Muscle layer of duodenum (tissue), 2 donors: ENCODE measurements around the gene CNST.

Source experiments
- H3K27ac ChIP-seq: one replicate; pipeline ENCODE4 v1.7.0; 2013; ENCODE audit warnings: mild to moderate bottlenecking, low read length
- H3K27me3 ChIP-seq: one replicate; pipeline ENCODE4 v1.7.0; 2013; ENCODE audit warnings: low read depth, mild to moderate bottlenecking, control low read depth, low read length
- H3K36me3 ChIP-seq, 2 donors: one replicate each; pipeline ENCODE4 v1.7.0; 2013; ENCODE audit warnings: low read length in 2 of 2, control low read depth in 1 of 2, mild to moderate bottlenecking in 1 of 2; ENCODE audit not compliant: insufficient read depth in 2 of 2, control insufficient read depth in 1 of 2
- H3K4me1 ChIP-seq, 2 donors: one replicate each; pipeline ENCODE4 v1.7.0; 2013; ENCODE audit warnings: low read length in 2 of 2, mild to moderate bottlenecking in 2 of 2, control low read depth in 1 of 2, moderate library complexity in 1 of 2; ENCODE audit not compliant: insufficient read depth in 2 of 2, control insufficient read depth in 1 of 2
- H3K4me3 ChIP-seq, 2 donors: one replicate each; pipeline ENCODE4 v1.7.0; 2013; ENCODE audit warnings: low read length in 2 of 2, low read depth in 1 of 2, mild to moderate bottlenecking in 1 of 2
- H3K9me3 ChIP-seq, 2 donors: one replicate each; pipeline ENCODE4 v1.7.0; 2013; ENCODE audit warnings: low read length in 2 of 2, control low read depth in 1 of 2, mild to moderate bottlenecking in 1 of 2; ENCODE audit not compliant: control insufficient read depth in 1 of 2
- donor health status: healthy.

The CNST gene

DNA sequence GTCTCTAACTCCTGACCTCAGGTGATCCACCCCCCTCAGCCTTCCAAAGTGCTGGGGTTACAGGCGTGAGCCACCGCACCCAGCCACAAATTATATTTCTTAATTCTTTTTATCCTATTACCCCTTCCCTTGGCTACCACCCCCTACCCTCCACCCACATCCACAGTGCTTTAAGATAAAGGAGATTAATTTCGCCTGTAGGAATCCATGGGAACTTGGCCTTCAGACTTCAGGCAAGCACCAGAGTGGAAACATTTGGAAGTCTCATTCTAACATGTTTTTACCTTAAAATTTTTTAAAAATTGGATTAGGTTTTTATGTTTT lies 10.4 kb downstream of the CNST start:
- Histone ChIP-seq H3K27me3 (no peaks in the 10 kb centered on the region), H3K36me3 (no peaks in the 10 kb centered on the region), H3K27ac (no peak overlapping the region), H3K4me3 (no peak overlapping the region), H3K4me1 (peaks cover 14 to 46% of the 10 kb centered on the region in 2 donors), H3K9me3 (no peaks in the 10 kb centered on the region)

- no peaks in the 10 kb centered on the region for H3K27me3 ChIP-seq
- H3K4me3 ChIP-seq = no peak overlapping the region
- H3K36me3 ChIP-seq = no peaks in the 10 kb centered on the region
- peak overlapping the region; percentile 30 for H3K27ac ChIP-seq
- H3K9me3 ChIP-seq = no peaks in the 10 kb centered on the region
- peaks cover 14 to 49% of the 10 kb centered on the region in 2 donors for H3K4me1 ChIP-seq
Measured at GRCh38 chr1:246577082-246577719, 10.9 kb downstream of the CNST start.

DNA sequence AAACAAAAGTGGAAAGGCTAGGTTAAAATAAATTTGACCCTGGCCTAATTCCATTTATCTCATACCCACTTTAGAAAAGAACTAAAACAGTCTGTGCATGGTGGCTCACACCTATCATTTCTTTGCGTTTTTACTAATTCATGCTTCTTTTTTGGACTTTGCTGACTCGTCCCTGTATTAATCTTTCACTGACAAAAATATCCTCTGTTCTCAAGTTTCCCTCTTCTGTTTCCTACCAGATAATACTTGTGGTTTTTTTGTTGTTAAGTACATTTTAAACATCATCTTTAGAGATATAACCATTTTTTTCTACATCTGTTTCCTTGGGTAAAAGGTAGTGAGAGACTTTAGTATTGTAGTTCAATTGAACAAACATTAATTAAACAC lies 11.5 kb downstream of the CNST start:
- H3K9me3 ChIP-seq = no peaks in the 10 kb centered on the region
- H3K27ac ChIP-seq = peak overlapping the region; percentile 30
- H3K4me3 ChIP-seq = no peak overlapping the region
- no peaks in the 10 kb centered on the region for H3K36me3 ChIP-seq
- peaks cover 15 to 52% of the 10 kb centered on the region in 2 donors for H3K4me1 ChIP-seq
- H3K27me3 ChIP-seq = no peaks in the 10 kb centered on the region

DNA sequence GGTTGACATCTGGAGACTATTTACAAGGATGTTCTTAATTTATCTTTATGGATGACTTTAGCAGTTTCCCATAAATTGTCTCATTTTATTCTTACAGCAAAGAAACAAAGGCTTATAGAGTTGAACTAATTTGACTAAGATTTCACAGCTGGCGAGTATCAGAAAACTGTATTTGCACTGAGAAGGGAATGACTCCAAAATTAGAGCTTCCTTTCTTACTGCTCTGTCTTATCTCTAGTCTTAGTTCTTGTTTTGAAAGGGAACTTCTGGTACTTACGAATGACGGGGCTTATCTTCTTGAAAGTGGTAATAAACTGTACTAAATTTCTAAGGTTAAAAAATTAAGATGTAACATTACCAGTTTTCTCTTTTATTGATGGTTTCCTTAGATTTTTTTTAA lies 13.6 kb downstream of the CNST start:
- H3K4me3 ChIP-seq = no peak overlapping the region

DNA sequence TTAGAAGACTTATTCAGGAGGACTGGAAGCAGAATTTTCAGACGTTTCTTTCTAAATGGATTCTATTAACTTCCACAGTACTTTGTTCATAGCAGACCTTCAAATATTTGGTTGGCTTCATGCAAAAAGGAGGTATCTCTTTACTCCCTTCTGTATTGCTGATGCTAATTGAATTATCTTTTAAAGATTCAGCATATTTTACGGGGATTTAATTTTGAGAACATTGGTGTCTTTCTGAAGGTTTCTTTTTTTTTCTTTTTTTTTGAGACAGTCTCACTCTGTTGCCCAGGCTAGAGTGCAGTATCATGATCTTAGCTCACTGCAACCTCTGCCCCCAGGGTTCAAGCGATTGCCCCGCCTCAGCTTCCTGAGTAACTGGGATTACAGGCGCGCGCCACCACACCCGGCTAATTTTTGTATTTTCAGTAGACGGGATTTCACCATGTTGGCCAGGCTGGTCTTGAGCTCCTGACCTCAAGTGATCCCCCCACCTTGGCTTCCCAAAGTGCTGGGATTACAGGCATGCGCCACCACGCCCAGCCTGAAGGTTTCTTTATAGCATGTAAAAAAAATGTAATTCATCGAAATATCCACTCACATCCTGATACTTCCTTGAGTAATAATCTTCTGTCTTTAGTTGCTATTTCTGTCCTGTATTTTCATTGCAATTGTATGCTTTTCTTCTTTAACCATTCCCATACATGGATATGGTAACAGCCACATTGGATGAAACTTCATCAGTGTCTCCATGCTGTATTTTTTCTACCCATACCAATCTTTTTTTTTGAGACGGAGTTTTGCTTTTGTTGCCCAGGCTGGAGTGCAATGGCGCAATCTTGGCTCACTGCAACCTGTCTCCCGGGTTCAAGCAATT lies 14.5 kb downstream of the CNST start:
- Histone ChIP-seq H3K4me3 (no peak overlapping the region), H3K36me3 (no peaks in the 10 kb centered on the region), H3K4me1 (peaks cover 21 to 64% of the 10 kb centered on the region in 2 donors), H3K27me3 (no peaks in the 10 kb centered on the region), H3K9me3 (no peaks in the 10 kb centered on the region), H3K27ac (no peak overlapping the region)

More for the DNA sequence above, 13.6 kb downstream of the CNST start:
- H3K4me1 ChIP-seq = peaks cover 20 to 62% of the 10 kb centered on the region in 2 donors
- no peaks in the 10 kb centered on the region for H3K9me3 ChIP-seq
- no peaks in the 10 kb centered on the region for H3K27me3 ChIP-seq
- no peaks in the 10 kb centered on the region for H3K36me3 ChIP-seq
- peak overlapping the region; percentile 58 for H3K27ac ChIP-seq

GRCh38 chr1:246582301-246583055 lies 16.2 kb downstream of the CNST start:
- Histone ChIP-seq H3K4me1 (peaks cover 23 to 64% of the 10 kb centered on the region in 2 donors), H3K4me3 (peak overlapping the region in 1 of 2 donors; percentile 40), H3K27me3 (no peaks in the 10 kb centered on the region)

DNA sequence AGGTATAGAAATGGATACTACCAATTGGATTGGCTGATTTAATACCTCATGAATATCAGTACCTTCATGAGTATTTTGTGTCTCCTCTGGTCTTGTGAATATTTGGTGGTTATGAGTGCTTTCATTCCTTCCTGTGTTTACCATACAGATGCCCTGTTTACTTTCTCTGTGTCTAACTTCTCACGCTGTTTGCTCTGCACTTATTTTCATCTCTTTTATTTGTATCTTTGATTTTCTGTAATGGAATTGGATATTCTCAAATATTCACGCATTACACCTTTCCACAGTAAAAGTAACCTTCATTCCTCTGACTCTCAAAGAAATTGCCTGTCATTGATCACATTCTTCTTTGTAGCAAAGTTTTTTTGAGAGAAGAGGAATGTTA lies 16.8 kb downstream of the CNST start:
- Histone ChIP-seq H3K4me3 (peak overlapping the region in 1 of 2 donors; percentile 40), H3K4me1 (peaks cover 19 to 62% of the 10 kb centered on the region in 2 donors), H3K27me3 (no peaks in the 10 kb centered on the region), H3K9me3 (no peaks in the 10 kb centered on the region), H3K27ac (peak overlapping the region; percentile 62), H3K36me3 (peaks cover 0 to 4% of the 10 kb centered on the region in 2 donors)

More at GRCh38 chr1:246582301-246583055, 16.2 kb downstream of the CNST start:
- Histone ChIP-seq H3K36me3 (peaks cover 0 to 4% of the 10 kb centered on the region in 2 donors), H3K9me3 (no peaks in the 10 kb centered on the region), H3K27ac (peak overlapping the region; percentile 62)

DNA sequence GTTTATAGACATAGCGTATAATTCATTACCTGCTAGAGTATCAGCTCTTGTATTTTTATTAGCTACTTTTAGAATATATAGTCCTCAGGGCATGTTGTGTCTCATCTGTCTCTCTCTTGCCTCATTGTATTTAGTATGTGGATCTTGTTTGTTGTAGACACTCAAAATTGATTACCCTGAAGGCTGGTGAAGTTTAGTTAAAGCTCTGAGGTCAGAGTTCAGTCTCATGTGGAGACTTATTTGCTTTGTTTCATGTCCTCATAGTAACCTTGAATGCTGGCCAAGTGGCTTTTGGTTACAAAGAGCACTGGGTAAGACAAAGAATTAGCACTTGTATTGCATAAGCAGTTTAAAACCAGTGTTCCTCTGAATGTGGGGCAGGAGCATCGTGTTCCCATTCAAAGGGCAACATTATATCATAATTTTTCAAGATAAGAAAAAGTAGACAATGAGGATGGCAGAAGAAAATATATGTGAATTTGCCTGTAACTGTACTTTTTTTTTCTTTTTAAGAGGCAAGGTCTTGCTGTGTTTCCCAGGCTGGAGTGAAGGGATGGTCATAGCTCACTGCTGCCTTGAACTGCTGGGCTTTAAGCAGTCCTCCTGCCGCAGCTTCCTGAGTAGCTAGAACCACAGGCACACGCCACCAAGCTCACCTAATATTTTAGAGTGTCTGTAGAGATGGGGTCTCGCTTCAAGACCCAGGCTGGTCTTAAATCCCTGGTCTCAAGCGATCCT lies 17.4 kb downstream of the CNST start:
- H3K4me3 ChIP-seq = peak overlapping the region in 1 of 2 donors; percentile 40
- H3K4me1 ChIP-seq = peaks cover 18 to 62% of the 10 kb centered on the region in 2 donors
- peaks cover 0 to 4% of the 10 kb centered on the region in 2 donors for H3K36me3 ChIP-seq
- H3K9me3 ChIP-seq = no peaks in the 10 kb centered on the region
- no peaks in the 10 kb centered on the region for H3K27me3 ChIP-seq
- peak overlapping the region; percentile 62 for H3K27ac ChIP-seq

DNA sequence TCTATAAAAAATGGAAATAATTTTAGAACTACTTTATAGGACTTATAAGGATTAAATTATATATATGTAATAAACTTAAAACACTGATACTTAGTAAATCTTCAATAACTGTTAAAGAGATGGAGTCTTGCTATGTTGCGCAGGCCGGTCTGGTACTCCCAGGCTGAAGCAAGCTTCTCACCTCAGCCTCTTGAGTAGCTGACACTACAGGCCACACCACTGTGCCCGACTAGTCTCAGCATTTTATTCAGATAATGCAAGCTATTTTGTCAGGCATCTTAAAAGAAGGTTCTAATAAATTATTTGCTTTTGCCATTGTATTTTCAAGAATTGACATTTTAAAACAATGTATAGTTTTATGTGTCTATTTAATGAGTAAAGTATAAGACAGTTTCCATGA lies 20.8 kb downstream of the CNST start:
- Histone ChIP-seq H3K27ac (peak overlapping the region; percentile 86), H3K4me3 (no peak overlapping the region), H3K4me1 (peaks cover 18 to 35% of the 10 kb centered on the region in 2 donors), H3K9me3 (no peaks in the 10 kb centered on the region), H3K27me3 (no peaks in the 10 kb centered on the region), H3K36me3 (peaks cover 6 to 10% of the 10 kb centered on the region in 2 donors)

- no peaks in the 10 kb centered on the region for H3K27me3 ChIP-seq
- no peak overlapping the region for H3K4me3 ChIP-seq
Measured at GRCh38 chr1:246587606-246588005, 21.4 kb downstream of the CNST start.

More at GRCh38 chr1:246587606-246588005, 21.4 kb downstream of the CNST start:
- H3K9me3 ChIP-seq = no peaks in the 10 kb centered on the region
- H3K27ac ChIP-seq = peak overlapping the region; percentile 86
- H3K4me1 ChIP-seq = peaks cover 18 to 30% of the 10 kb centered on the region in 2 donors
- H3K36me3 ChIP-seq = peaks cover 6 to 11% of the 10 kb centered on the region in 2 donors
